GM11168 (cell line): Measurements from ENCODE around the gene GAS7.
"Not testable (repeated sequence)": the region's sequence is repeated elsewhere in the genome, so short reads cannot be mapped to it uniquely, and the experiment has no call there.

Experiments used
- in situ Hi-C: fragments of 300-500 bp; cut with MboI; formaldehyde crosslinking; loops from one replicate; pipeline ENCODE4 v1.12.0; 2022; ENCODE audit warnings: low sequenced_read_pairs; ENCODE audit not compliant: unreplicated experiment

GAS7 gene

DNA sequence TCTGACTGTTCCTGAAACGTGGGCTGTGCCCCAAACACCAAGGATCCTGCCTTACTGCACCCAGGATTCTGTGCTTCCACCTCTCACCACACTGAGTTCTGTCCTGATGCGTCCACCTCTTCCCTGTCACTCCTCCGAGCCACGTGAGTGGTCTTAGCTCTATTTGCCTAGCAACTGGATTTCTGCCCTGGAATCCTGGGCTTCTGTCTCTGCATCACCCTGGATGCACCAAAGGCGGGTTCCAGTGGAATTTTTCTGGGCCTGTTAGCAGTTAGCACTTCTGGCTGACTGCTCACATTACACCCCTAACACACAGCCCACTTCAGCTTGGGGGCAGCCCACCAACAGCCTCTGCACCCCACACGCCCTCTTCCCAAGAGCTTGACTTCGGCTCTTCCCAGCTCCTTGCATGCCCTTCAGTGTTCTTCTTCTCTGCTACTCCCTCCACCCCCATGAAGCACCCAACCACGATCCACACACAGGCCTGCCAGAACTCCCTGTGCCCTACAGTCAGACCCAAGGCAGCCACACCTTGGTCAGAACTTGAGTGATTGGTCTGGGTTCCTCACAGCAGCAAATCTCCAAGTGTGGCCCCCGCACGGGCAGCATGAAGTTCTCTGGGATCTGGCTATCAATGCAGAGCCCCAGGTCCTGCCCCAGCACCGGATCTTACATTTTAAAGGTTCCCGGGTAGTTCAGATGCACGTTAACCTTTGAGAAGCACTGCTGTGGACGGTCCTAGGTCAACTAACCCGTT is 163.5 kb downstream of the GAS7 start:
- in situ Hi-C loops = no loop called here

DNA sequence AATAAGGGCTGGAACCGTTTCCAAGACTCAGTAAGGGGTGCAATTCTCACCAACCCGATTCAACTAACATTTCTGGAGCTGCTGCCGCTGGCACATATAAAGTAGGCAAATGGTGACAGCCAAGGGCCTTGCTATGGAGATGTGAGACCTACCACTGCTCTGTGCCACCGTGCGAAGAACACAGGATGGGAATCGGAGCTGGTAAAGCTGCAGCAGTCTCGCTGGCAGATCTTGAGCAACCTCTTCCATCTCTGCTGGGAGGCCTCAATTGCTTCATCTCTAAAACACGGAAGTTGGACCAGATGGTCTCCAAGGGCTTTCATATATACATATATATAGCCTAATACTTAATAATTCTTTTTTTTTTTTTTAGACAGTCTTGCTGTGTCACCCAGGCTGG is 164.4 kb downstream of the GAS7 start:
- in situ Hi-C loops = no loop called here

DNA sequence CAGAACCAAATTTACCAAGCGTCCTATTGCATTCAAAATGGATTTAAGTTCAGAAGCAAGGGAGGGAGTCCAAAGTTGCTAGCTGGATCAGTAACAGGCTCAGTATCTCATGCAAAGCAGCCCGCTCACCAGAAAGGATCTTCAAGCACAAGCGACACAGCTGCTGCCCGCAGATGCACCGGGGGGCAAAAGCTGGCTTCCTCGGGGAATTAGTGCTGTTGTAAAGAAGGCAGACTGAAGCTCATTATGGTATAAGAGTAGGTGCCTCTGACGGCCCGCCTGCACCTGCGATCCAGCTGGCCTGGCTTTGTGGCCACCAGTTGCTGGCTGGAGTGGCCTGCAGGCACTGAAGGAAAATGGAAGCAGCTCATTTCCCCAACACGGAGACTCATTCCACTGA is 165.0 kb downstream of the GAS7 start:
- in situ Hi-C loops = no loop called here

DNA sequence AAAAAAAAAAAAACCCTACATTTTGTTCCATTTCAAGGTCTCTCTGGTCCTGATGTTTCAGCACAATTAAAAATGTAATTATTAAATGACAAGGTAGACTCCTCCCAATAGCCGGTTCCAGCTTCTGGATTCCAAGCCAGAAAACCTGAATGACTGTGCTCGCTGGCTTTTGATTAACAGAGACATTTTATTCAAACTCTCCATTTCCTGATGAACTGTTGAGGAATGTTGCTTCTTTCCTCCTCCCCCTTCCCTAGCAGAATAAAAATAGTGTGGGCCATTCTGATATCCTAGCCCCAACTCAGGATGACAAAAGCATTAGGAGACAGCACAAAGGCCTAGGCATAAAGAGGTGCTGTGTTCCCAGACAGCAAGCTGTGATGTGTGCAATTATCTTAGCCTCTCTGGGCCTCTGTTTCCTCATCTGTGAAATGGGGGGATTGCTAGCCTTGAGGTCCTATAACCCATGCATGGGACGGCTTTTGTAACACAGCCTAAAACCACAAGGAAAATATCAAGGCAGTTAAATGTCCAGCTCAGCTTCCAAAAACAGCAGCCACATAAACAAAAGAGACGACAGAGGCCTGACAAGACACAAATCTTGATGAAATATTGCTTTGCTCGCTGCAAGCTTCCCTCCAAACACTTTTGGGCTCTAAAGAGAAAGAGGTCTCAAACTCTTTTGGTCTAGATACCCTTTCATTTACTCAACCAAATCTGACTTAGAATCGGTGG is 166.1 kb downstream of the GAS7 start:
- in situ Hi-C loops = no loop called here

DNA sequence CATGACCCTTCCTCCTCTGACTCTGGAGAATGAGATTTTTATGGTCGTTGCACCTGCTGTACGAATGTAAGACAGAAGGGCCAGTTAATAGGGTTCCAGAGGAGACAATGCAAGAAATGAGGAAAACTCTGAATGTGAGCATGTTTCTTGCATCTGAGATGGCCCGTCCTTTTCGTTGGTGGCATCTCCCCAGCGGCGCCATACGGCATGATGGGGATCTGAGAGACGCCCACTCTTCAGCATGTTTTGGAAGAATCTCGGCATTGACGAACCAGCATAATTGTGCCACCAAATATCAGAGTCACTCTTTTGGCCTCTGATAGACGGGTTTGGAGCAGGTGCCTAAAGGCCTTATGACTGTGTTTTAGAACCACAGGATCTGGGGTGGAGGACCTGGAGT is 166.8 kb downstream of the GAS7 start:
- in situ Hi-C loops = no loop called here

DNA sequence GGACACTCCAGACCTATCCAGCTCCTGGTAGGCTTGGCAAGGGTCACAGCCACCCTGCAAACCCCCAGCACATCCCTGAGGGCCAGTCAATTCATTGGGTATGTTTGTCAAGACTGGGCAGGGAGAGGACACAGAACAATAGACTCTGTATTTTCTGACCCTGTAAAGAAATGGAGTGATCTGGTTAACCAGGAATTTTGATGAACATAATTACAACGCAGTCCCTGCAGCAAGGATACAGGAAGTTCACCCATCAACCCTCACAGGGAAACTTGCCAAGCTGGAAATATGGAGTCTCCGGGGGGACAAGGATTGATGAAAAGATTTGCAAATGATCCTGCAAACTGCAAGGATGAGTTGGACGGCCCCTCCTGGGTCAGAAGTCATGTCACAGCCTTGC is 167.3 kb downstream of the GAS7 start:
- in situ Hi-C loops = no loop called here

DNA sequence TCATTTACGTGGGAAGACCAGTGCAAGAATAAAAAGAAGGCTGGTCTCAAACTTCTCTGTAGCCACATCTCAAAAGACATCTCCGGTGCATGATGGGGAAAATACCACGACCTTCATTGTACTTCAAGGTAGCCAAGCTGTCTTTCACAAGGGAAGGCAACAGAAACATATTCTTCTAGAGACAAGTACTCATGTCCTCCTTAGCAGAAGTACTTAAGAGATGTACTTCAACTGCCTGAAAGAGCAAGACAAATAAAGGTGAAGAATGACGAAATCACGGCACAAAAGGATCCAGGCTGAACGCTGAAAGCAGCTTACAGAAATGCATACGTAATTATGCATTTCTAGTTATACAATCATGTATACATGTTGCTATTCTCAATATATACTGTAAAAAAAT is 169.3 kb downstream of the GAS7 start:
- in situ Hi-C loops = no loop called here

DNA sequence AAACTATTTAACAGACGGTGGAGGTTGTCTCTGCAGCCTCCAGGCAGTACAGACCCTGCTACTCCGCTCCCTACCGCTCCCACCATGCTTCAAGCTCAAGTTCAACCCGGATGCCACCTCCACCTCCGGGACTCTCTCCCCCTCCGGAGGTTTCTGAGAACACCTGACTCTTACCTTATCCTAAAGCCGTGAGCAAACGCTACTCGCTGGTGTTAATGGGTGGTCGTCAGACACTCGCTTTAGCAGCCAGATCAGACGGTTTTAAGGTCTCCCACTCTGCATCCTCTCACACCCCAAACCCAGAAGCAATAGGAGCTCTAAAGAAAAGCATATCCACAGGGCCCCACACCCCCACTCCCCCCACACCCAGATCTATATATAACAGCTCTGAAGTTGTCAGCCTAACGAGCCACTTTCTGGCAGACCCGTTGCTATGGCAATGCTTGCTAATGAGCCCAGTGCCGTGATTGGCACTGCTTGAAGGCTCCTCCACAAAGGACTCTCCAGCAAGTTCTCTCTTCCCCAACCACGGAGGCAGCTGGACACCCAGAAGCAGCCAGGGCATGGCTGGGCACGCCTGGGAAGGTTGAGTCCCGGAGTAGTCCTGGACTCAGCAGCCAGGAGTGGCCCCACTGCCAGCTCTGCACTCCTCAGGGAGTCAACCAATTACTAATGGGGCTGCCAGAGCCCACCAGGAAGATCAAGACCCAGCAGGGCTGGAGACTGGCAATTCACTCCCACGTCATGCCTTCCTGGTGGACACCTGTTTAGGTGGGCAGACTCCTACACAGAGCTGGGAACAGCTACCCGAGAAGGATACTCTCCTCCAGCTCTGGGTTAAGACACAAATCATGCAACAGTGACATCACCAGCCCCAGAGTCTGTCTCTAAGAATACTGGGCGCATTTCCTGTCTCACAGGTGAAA is 172.2 kb downstream of the GAS7 start:
- in situ Hi-C loops = no loop called here

DNA sequence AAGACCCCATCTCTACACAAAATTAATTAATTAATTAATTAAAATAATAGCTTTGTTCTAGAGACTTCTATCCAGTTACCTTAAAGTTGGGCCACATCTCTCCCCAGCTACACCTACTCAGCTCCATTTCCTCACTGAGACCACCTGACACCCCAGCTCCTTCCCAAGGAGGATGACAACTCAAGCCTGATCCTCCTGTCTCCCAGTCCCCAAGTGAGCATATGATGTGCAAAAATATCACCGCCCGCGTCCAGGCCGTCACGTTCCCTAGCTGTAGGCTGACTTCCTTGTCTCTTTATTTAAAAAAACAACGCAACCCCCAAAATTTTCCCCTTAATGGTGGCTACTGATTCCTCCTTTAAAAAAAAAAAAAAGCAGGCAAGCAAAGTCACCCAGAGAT is 173.2 kb downstream of the GAS7 start:
- in situ Hi-C loops = no loop called here

DNA sequence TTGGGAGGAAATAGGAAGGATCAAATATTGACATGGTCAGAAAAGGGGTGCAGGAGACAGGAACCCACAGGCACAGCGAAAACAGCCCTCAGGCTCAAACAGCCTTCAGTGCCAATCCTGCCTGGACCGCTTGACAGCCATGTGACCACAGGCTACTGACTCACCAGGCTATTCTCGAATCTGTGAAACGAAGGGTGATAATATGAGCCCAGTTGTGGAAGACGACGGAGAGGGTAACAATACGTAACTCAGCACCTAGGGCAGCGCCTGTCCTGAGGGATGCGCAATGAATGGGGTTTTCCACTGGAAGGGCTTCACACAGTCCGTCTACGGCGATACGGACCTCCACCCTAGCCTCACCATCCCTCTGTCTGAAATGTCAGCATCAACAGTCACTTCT is 176.0 kb downstream of the GAS7 start:
- in situ Hi-C loops = no loop called here

DNA sequence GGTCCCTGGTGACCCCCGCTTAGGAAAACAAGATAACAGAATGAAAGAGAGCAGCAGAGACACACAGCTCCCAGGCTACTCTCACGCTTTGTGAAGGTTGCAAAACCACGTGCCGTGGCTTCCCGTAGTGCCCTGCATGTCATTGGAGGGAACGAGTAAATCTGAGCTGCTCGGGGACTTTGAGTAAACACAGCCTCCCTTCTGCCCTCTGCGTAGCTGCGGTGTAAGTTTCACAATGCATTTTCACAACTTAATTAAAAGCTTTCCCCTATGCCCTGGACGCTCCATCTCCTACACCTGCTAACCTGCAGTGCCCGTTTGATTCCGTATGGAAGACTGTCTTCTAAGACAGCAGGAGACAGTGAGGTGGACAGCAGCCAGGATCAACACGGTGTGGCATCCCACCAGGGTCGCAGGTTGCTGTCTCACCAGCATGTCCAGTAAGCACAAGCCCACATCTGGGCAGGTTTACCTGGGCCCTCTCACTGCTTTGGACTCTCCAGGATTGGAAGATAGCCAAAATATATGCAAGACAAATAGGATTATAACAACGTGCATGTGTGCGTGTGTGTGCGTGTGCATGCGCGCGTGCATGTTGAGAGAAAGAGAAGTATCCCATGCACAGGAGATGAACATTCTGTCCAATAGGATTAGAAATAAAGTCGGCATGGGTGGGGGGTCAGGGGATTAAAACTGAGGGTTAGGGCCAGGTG is 177.0 kb downstream of the GAS7 start:
- in situ Hi-C loops = no loop called here

DNA sequence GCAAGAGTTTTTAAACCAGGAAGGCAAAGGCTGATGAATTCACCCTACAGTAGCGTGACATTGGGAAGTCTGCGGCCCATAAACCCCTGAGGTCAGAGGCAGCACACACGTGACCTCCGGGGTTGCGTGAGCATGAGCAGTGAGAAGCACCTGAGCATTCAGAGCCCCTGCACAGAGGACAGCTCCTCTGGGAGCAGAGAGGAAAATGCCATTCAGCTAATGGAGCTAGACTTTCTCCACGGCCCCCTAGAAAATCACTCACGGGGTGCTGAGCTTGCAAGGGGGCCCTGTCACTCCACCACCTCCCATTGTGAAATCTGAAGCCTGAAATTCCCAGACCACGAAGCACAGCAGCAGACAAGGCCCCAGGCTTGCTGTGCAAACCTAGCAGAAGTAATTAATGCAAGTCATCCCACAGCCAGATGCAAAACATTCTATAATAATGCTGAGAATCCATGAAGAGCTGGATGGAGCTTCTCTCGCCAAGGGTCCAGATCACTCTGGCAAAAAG is 178.4 kb downstream of the GAS7 start:
- in situ Hi-C loops = no loop called here

DNA sequence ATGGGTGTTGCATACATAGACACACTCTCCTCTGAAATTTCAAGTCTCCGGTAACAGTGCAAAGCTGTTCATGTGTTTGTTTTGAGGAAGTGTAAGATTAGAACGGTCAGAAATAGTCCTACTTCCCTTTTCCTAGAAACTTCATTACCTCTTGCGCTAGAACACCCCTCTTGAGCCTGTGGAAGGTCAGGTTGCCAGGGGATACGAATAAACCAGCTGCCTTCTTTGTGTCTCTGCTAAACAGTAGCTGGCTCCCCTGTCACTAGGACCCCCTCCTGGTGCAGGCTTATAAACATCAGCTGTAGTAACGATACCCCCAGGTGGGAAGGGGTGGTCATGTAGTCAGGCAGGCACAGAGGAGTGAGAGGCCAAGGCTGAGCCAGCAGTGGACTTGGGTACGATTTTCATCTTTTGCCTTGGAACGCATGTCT is 179.9 kb downstream of the GAS7 start:
- in situ Hi-C loops = no loop called here

DNA sequence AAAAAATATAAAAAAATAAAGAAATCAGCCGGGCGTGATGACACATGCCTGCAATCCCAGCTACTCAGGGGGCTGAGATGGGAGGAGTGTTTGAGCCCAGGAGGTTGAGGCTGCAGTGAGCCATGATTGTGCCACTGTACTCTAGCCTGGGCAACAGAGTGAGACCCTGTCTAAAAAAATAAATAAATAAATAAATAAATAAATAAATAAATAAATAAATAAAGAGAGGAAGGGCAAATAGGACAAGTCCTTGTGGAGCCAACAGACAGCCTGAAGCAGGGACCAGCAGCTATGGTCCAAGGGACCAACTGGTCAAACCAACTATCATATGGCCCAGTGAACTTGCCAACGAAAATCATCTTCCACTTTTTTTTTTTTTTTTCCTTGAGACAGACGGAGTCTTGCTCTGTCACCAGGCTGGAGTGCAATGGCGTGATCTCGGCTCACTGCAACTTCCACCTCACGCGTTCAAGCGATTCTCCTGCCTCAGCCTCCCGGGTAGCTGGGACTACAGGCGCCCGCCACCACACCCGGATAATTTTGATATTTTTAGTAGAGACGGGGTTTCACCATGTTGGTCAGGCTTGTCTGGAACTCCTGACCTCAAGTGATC is 181.3 kb downstream of the GAS7 start:
- in situ Hi-C loops = not testable (repeated sequence)

DNA sequence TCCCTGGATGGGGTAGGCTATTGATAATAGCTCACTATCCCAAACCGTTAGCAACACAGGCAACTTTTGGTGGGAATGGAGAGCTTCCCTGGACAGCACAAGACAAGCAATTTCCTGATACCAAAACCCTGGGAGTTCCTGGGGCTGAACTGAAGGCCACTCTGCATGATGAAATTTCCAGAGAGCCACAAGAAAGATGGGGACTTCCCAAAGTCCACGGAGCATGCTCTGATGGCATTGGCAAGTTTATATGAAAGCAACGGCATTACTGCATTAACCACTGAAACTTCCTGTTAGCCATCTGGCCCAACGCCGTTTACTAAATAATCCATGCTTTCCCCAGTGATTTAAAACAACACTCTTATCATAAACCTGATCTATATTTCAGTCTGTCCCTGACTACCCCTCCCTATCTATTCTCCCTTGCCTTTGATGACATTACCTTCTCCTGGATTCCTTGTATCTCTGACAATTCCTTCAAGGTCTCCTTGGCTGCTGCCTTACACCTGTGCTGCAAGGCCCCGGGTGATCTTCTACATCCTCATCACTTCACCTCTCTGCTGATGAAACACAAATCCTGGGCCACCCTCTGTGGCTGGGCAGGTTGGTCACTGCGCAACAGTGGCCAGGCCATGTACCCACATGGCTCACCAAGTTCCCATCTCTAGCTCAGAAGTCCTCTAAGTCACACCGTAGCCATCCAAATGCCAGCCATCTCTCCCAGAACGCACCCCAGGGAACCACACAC is 184.9 kb downstream of the GAS7 start:
- in situ Hi-C loops = no loop called here

DNA sequence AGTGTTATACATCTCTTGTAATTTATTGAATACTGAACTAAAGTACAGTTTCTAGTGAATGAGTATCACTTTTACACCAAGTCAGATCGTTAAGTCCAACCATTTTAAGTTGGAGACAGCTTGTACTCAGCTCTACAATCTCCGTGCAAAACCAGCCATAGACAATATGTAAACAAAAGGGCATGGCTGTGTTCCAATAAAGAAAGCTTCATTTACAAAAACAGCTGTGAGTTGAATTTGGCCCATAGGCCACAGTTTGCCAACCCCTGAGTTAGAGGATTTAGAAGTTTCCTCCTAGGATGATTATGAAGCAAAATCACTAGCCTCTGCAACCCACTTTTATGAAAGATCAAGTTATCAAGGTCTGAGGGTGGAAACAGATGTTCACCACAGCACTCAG is 187.7 kb downstream of the GAS7 start:
- in situ Hi-C loops = no loop called here

DNA sequence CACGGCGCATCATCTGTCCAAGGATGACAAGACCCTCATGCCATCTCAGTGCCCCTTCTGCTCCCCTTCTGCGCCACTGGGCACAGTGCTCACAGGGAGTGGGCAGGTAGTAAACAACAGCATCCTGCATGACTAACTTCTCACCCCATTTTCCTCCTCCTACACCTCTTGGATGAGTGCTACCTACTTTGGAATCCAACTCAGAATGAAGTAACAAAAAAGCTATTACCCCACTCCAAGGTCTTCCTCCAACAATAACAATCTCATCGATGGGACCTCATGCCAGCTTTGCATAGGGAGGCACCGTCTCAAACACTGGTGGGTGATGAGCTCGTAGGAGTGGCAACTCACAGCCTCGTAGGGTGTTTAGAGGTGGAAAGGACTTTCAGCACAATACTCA is 194.7 kb downstream of the GAS7 start:
- in situ Hi-C loops = no loop called here

DNA sequence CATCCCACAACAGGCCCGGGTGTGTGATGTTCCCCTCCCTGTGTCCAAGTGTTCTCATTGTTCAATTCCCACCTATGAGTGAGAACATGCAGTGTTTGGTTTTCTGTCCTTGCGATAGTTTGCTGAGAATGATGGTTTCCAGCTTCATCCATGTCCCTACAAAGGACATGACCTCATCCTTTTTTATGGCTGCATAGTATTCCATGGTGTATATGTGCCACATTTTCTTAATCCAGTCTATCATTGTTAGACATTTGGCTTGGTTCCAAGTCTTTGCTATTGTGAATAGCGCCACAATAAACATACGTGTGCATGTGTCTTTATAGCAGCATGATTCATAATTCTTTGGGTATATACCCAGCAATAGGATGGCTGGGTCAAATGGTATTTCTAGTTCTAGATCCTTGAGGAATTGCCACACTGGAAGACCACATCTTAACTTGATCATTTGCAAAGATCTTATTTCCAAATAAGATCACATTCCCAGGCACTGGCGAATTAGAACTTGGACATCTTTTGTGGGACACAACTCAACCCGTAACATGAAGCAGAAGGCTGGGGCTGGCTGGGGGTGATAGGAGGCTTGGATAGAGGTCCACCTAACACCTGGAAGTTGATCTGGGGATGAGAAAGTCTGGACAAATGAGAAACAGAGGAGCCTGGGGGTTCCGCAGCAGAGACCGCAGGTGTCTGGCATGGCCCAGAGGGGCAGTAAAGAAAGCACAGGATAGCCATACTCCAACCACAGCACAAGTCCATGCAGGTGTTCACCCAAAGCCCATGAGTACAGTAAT is 195.6 kb downstream of the GAS7 start:
- in situ Hi-C loops = not testable (repeated sequence)
